GM18505 (cell line): Measurements from ENCODE around the gene FXYD6.

Experiments used
- ATAC-seq: cut with Tn5 transposase; IDR thresholded peaks from one replicate; pipeline ENCODE4 v1.9.1; 2021; ENCODE audit not compliant: unreplicated experiment
- POLR2A ChIP-seq: IDR thresholded peaks from 4 replicates; pipeline ENCODE4 v1.6.1; 2011; ENCODE audit warnings: borderline replicate concordance; ENCODE audit not compliant: insufficient read depth, insufficient read length; ENCODE audit errors: extremely low read depth

The FXYD6 gene

GRCh38 chr11:117907276-117908108 lies 31.0 kb upstream of the FXYD6 start:
- peak; percentile 49 for TF ChIP-seq POLR2A
- peak; percentile 61 for ATAC-seq

- TF ChIP-seq POLR2A = no peak
- no peak for ATAC-seq
Measured at GRCh38 chr11:117906710-117907109, 30.3 kb upstream of the FXYD6 start.

DNA sequence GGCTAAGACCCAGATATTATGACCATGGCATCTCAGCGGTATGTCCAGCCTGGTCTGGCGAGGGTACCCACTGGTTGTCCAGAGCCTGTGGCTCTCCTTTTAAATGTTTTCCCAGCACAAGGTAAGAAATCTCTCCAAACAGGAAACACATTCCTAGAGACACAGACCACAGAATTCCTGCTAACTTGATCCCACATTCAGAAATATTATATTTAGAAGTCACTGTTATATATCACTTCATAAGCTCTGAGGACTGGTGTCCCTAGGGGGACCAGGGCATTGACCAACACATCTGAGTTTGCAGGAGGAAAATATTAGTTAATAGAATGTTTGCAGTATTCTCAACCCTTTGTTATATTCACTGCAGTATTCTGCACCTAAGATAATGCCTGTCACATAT lies 29.7 kb upstream of the FXYD6 start:
- no peak for ATAC-seq

GRCh38 chr11:117905524-117905923 lies 29.1 kb upstream of the FXYD6 start:
- ATAC-seq = no peak

More for the DNA sequence above, 29.7 kb upstream of the FXYD6 start:
- no peak for TF ChIP-seq POLR2A

DNA sequence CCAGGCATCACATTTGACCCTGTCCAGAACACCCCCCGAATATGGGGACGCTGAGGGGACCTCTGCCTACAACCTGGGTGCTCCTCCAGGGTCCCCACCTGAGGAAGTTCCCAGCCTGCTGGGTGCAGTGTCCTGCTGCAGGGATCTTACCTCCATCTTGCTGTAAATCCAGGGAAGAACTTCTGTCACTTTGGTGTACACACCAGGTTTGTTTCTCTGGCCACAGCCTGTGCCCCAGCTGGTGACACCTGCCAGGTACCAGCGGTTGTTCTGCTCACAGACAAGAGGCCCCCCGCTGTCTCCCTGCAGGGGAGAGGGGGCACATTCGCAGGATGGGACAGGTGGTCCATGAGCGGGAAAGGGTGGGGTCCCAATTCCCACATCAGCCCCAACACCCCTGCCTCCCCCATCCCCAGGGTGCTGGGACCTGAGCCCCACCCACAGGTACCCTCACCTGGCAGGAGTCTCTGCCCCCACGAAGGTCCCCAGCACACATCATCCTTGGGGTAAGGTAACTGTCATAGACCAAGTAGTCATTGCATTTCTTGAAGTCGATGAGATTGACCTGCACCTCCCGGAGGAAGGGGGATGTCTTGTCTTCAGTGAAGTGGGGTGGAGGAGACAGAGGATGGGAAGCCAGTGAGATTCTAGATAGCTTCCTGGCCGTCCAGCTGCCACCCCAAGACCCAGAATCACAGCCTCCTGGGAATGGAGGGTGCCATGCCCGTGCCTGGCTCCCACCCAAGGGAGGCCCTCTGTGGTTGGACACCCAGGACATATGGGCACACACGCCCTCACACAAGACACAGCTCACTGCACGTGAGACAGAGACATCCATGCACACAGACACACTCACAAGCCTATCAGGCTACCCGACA lies 27.3 kb upstream of the FXYD6 start:
- no peak for ATAC-seq
- no peak for TF ChIP-seq POLR2A

More at GRCh38 chr11:117905524-117905923, 29.1 kb upstream of the FXYD6 start:
- no peak for TF ChIP-seq POLR2A

GRCh38 chr11:117902001-117902845 lies 25.8 kb upstream of the FXYD6 start:
- no peak for ATAC-seq
- no peak for TF ChIP-seq POLR2A

DNA sequence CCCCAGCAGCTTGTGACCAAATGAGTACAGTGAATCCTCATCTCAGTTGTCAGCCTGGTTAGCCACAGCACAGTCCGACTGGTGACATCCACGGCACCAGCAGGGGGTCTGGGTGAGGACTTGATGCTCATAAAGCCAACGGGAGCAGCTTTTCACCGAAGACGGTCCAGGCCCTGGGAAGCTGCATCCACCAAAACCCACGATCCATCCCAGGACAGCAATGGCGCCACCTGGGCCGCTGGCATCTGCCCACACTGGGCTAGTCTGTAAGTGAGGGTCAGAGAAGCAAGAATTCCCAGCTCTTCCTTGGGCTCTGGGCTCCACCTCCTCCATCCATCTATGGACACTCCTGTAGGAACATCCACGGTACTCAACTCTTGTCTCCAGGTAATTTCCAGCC lies 25.1 kb upstream of the FXYD6 start:
- no peak for ATAC-seq
- TF ChIP-seq POLR2A = no peak

DNA sequence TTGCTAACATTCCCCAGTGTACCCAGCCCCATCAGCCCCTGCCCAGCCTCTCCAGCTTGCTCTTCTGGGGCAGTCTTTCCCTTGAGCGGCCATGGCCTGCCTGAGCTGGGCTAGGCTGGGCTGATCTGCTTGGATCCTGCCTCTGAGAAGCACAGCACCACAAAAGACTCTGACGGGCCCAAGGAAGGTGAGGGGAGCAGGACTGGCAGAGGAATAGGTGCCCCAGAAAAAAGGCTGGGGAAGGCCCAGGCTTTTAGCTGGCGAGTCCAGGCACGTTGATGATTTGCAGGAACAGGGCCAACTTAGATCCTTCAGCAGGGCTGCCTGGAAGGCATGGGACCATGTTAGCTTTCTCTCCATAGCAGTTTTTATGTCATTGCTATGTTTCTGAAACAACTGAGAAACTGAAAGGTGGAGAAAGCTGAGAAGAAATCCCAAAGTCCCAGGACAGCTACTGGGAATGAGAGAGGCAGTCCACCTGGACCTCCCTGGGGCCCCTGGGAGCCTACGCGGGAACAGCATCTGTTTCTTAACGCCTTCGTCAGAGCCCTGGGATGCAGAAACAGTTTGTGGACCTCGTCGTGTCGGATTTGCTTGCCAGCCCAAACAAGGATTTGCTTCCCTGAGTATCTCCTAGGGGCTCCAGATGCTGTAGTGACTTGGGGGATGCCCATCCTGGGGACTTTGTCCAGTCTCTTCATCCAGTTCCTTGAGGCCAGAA lies 24.4 kb upstream of the FXYD6 start:
- ATAC-seq = no peak

GRCh38 chr11:117900121-117900648 lies 23.7 kb upstream of the FXYD6 start:
- TF ChIP-seq POLR2A = no peak
- ATAC-seq = peak; percentile 42

More for the DNA sequence above, 24.4 kb upstream of the FXYD6 start:
- TF ChIP-seq POLR2A = no peak

DNA sequence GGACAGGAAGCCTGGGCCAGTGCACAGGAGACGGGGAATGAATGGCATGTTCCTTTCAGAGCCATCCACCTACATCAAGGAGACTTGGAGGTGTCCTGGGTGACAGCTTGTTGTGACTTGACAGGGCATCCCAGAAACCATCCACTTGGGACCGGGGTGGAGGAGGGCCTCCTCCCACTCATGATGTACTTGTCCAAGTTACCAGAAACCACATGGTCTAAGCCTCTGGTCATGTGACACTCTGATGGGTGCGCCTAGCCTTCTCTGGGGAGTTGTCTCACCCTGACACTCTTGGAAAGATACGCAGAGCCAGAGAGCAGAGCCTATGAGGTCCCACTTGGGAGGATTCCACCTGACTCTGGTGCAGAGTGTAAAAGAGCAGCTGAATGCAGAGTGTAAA lies 21.6 kb upstream of the FXYD6 start:
- TF ChIP-seq POLR2A = no peak

DNA sequence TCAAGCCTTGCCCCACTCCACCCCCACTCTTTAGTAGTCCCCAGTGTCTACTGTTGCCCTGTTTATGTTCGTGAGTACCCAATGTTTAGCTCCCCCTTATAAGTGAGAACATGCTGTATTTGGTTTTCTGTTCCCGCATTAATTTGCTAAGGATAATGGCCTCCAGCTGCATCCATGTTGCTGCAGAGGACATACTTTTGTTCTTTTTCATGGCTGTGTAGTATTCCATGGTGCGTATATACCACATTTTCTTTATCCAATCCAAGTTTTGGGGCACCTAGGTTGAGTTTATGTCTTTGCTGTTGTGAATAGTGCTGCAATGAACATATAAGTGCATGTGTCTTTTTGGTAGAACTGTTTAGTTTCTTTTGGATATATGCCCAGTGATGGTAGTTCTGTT lies 16.2 kb upstream of the FXYD6 start:
- TF ChIP-seq POLR2A = no peak
- ATAC-seq = no peak

More for the DNA sequence above, 21.6 kb upstream of the FXYD6 start:
- ATAC-seq = no peak

DNA sequence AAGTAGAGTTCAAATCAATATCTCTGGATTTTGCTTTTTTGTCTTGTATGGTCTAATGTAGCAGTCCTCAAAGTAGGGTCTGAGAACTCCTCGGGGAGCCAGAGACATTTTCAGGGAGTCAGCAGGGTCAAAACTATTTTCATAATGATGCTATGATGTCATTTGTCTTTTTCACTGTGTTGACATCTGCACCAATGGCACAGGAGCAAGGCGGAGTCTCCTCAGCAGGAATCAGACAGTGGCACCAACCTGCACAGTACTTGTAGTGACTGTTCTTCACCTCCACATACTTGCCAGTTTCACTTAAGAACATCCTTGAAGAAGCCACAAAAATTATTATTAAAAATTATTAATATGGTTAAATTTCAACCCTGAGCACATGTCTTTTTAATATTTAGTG lies 14.9 kb upstream of the FXYD6 start:
- TF ChIP-seq POLR2A = no peak
- no peak for ATAC-seq

DNA sequence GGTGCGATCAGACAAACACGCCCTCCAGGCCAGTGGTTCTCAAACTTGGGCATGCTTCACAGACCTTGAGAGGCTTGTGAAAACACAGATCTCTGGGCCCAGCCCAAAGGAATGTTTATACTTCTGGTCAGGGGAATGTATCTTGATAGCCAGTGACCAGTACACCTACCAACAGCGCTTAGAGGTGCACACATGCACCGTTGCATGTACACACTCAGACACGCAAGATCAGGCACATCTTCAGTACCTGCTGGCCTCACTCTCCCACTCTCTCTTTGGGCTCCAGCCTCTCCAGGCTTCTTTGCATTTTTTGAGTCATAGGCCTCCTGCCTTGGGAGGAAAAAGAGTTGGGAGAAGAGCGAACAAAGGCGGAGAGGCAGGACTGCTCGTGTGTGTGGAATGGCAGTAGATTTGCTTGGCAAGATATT lies 11.7 kb upstream of the FXYD6 start:
- TF ChIP-seq POLR2A = no peak
- no peak for ATAC-seq
